ENCODE data around the gene SMCO4. TPM values are rescaled to one million over a fixed set of nuclear protein-coding genes. Genes with fewer than 3 reads are reported as not detected.

The SMCO4 gene
- total RNA-seq, 1 donor from 2014 or later: 43.4 TPM

DNA sequence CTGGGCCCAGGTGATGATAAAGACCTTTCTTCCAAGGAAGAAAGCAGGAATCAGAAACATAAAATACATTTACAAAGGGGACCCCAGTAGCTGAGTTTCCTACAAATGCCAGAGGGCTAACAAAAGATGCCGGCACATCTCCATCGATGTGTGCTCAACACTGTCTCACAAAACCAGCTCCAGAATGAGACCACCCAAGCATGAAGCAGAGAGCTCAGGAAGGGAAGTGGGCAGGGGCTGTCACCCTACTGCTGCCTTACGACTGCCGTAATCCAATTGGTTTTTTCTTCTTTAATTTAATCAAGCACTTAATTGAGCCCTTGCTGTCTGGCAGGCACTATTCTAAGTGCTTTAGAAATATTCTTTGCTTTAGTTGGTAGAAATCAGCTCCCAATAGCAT, 26.1 kb downstream of the SMCO4 start:
- intact Hi-C loops (cut with DNase I): no loop called here
- no peak for ATAC-seq (ENCODE audit: poor library complexity)
- DNase-seq: no peak

DNA sequence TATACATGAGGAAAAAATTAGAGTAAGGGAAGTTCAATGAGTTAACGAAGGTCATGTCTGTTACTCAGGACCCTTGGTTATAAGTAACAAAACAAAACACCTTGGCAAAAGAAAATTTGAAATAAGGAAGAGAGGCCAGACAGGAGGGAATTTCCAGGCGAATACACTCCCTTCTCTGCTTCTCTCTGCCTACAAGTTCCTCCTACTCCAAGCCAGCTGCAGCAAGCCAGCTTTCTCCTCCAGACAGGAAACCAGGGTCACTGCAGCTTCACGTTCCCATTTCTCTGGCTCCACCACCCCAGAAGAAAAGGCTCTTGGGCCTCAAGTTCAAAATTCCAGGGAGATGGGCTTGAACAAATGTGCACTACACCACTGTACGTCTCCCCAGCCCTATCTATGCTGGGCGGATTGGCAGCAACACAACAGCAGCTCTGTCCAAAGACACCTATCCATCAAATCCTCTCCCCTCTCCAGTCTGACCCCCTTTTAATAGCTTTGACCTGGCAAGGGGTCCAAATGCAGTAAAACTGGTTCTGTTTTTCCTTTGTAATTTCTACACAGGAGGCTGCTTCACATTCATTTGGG, 27.7 kb downstream of the SMCO4 start:
- intact Hi-C loops (cut with DNase I): no loop called here
- ATAC-seq (ENCODE audit: poor library complexity) (no peak), DNase-seq (no peak)

DNA sequence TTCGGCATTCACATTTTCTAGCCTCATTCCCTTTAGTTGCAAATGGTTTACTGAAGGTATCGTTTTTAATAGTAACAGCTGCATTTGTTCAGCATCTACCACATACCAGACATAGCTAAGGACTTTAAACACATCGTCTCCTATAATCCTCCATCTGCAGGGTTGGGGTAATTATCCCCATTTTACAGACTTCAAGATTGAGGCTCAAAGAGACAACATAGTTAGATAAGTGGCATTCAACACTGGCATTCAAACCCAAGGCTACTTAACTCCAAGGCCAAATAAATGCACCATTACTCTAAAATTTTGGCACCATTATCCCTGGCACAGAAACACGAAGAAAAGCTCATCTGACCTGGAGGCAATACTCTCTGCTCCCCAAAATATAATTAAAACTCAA, 28.5 kb downstream of the SMCO4 start:
- no peak for ATAC-seq (ENCODE audit: poor library complexity)
- DNase-seq: no peak
- intact Hi-C loops (cut with DNase I): no loop called here

DNA sequence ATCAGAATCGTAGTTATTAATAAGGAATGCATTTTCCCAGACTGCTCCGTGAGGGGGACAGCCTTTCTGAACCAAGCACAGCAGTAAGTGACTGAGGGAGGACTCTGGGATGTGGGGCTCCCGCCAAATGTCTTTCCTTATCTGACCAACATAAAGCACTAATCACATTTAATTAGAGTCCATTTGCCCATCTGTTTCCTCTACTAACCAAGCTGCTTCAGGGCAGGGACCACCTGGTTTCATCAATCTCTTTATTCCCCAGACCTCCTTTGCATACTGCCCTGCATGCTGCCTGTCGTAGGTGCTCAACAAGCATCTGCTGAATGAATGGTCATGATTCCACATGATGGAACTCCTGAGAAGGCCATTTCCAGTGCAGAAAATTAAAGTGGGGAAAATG, 29.4 kb downstream of the SMCO4 start:
- intact Hi-C loops (cut with DNase I): no loop called here

DNA sequence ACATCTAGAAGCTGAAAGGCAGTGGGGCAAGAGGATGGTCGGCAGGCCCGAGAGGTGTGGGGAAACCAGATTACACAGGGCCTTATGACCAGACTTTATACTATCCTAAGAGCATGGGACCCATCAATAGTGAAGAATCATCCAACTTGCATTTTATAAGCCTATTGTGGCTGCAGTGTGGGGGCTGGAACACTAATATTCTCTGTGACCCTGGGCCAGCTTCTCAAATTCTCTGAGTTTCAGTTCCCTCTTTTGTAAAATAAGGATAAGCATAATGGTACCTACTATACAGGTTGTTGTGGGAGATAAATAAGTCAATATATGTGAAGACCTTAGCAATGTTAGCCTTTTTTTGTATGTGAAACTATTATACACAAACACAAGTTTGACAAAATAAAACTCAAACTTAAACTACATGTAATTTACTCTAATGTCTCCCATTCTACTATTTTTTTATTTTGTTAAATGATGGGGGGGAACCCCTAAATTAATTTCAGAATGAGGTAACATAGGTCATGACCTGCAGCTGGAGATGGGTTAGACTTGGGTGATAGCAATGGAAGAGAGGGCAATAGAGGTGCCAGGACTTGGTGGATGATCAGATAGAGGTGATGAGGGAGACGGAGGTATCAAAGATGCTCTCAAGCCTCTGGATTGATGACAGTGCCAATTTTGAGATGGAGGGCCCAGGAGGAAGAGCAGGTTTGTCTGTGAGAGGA, 30.1 kb downstream of the SMCO4 start:
- ATAC-seq (ENCODE audit: poor library complexity) (no peak), DNase-seq (no peak)
- intact Hi-C loops (cut with DNase I): no loop called here

More for the DNA sequence above, 29.4 kb downstream of the SMCO4 start:
- ATAC-seq (ENCODE audit: poor library complexity) (no peak), DNase-seq (no peak)

DNA sequence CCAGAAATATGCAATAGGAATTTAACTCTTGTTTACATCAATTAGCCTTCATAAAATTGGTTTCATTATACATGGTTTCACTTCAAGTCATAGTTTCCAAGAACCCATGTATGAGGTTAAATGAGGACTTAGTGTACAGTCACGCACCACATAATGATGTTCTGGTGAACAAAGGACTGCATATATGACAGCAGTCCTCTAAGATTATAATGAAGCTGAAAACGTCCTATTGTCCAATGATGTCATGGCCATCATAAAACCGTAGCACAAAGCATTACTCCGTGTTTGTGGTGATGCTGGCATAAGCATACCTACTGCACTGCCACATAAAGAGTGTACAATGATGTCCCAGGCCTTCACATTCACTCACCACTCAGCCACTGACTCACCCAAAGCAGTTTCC, 31.1 kb downstream of the SMCO4 start:
- no peak for DNase-seq
- intact Hi-C loops (cut with DNase I): no loop called here
- ATAC-seq (ENCODE audit: poor library complexity): no peak

DNA sequence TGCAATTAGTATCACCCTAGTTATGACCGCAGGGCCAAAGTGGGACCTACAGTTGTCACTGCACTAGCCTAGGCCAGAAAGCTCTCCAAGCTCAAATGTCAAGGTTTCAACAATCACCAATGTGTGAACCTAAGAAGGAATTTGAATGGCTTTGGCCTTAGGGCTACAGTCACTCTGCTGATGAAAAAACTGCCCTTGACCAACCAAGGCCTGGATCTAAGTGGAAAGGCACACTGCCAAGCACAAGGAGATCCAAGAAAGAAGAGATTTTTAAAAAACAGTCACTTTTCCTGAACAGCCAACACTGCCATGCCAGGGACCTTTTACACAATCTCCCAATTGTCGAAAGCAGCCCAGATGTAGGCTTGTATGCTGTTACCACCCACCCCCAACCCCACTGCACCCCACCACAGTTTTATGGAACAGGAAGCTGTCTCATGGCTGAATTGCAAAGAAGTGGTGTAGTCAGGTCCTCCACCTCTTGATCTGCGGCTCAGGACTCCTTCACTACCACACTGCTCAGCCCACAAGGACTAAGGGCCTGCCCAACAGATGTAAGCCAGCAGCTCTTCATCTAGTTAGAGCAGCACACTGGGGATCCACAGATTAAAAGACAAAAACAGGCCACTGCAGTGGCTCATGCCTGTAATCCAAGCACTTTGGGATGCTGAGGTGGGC, 32.9 kb downstream of the SMCO4 start:
- no peak for DNase-seq
- ATAC-seq (ENCODE audit: poor library complexity): no peak
- intact Hi-C loops (cut with DNase I): no loop called here

DNA sequence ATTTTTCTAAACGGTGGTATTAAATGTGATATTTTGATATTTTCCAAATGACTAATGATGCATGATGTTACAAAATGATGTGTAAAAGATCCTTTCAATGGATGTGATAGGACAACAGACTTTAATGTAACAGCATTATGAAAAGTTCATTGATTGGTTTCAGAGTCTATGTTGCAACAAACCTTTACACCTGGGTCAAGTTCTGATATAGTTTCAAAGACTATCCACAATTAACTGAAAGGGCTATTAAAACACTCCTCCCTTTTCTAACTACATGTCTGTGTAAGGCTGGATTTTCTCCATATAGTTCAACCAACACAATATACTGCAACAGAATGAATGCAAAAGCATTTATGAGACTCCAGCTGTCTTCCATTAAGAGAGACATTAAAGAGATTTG, 35.7 kb downstream of the SMCO4 start:
- intact Hi-C loops (cut with DNase I): no loop called here
- ATAC-seq (ENCODE audit: poor library complexity): no peak
- DNase-seq: no peak

DNA sequence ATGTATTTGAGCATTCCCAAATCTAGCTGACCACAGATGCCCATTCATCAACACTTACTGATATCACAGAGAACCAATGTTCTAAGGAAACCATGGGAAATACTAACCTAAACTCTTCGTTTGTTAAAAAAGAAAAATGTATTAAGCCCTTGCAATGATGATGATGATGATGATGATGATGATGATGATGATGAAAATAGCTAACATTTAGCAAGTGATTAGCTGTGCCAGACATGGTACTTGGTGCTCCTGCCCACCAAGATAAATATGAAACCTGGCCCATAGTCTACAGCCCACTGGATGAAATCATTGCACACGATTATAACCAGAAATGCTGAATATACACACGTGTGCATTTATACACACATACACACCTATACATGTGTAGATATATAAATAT, 37.5 kb downstream of the SMCO4 start:
- DNase-seq: no peak
- intact Hi-C loops (cut with DNase I): no loop called here
- no peak for ATAC-seq (ENCODE audit: poor library complexity)

DNA sequence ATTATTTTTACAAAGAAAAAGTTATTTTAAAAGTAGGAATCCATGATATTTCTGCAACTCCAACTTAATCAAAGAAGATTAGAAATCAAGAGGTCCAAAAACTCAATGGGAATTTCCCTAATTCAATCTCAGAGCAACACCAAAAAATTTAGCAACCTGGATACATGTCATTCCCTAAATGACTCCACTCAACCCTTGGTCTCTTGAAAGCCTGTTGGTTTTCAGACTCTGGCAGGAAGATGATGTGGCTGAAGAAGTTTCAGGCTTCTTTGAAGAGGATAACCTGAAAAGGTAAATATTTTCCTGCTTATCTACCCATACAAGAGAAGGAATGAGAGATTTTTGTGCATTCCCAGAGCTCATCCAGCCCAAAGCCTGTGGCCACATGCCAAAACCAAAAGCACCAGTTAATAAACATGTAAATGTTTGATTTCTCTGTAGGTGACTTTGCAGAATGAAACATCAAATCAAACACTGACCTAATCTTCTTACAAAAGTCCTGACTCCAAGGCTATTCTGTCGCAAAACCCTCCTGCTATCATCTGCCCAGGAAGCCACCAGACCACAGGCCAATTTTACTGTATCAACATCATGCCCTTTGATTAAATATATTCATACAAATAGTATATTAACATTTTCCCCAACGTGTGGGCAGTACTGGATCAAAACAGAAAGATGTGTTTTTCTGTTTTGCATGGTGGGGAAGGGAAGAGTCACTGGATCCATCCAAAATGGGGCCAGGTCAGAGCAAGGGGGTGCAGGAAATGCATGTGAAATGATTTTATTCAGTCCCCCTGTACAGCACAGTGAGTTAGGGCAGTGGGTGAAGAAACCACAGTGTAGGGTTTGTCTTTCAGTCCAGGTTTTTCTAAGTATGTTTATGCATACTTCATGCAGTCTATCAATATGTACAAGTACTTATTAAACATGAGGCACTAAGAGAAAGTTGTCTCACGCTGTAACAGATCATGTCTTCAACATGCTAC, 38.8 kb downstream of the SMCO4 start:
- ATAC-seq (ENCODE audit: poor library complexity) (no peak), DNase-seq (no peak)
- intact Hi-C loops (cut with DNase I): no loop called here

DNA sequence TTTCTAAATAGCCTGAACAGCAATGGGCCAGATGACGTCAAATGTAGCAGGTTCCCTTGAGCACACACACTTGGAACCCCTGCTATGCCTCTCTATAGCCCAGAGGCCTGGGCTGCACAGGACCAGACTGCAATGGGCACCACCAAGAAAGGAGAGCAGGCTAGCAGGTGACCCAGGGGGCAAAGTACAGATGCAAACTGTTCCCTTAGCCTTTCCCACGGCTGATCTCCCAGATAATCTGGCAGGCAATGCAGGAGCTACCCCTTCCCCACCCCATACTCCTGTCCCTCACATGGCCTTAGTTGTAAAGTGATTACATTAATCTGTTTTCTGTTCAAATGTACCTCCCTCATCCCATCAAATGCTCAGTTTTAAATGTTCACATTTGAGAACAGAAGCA, 41.3 kb downstream of the SMCO4 start:
- no peak for ATAC-seq (ENCODE audit: poor library complexity)
- intact Hi-C loops (cut with DNase I): no loop called here

DNA sequence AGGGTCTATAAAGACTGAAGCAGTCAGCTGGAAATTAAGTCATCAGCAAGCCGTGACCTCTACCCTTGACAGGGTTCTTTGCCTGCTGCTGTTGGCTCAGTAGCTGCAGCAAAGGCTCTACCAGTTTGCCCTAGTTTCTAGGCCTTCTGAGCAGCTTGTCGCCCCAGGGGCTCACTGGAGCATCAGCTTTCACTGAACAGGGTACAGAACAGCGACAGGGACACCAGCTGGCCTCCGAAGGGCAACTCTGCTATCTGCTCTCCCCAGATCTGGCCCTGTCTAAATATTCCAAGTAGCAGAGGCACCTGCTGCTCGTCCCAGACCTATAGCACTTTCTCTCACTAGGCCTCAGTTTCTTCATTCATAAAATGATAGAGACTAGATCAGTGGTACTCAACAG, 42.4 kb downstream of the SMCO4 start:
- ATAC-seq (ENCODE audit: poor library complexity) (no peak), DNase-seq (no peak)
- intact Hi-C loops (cut with DNase I): no loop called here

More for the DNA sequence above, 41.3 kb downstream of the SMCO4 start:
- no peak for DNase-seq

DNA sequence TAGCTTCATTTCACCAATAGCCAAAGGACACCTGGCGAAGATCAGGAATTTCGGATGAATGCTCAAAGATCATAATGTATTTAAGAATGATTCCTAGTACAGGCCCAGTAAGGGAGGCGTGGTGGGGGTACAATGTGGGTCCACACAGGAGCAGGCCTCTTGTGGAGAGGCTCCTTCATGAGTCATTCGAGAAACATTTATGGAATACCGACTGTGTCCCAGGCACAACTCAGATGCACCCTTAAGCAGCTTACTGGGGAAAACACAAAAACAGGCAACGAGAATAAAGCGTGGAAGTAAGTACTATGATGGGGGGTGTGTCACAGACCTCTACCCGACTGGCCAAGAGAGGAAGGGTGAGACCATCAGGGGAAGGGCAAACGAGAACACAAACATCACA, 44.5 kb downstream of the SMCO4 start:
- intact Hi-C loops (cut with DNase I): no loop called here
- no peak for ATAC-seq (ENCODE audit: poor library complexity)
- DNase-seq: no peak

DNA sequence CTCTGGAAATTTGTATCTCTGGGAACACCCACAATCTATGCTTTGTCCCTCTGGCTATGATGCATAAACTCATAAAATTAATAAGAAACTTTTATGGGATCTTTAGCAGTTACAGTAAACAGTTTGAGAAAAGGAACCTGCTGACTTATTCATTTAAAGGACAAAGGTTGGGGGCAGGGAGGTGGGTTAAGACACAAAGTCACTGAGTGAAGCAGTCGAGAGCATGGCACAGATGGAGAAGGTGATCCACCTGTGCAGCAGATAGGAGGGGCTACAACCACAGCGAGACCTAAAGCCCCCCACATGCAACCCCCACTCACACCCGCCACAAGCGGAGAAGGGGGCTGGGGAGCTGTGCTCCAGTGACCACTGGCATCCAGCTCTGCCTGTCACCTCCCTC, 45.0 kb downstream of the SMCO4 start:
- intact Hi-C loops (cut with DNase I): no loop called here
- ATAC-seq (ENCODE audit: poor library complexity) (no peak), DNase-seq (no peak)

DNA sequence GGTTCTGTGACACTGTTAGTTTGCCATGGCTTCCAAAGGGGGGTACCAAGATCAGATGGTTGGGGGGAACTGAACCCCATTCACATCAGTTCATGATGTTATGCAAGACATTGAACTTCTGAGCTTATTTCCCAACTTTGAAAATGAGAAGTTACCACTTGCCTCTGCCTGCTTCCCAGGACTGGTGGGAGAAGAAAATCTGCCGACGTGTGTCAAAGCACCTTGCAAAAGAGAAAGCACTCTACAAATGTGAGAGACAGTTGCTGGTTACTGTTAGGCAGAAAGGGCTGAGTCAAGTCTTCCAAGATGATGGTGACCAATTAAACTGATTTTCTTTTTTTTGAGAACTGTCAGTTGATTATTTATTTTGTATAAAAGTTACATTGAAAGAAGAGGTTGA, 45.6 kb downstream of the SMCO4 start:
- ATAC-seq (ENCODE audit: poor library complexity) (peak; percentile 28), DNase-seq (no peak)
- intact Hi-C loops (cut with DNase I): no loop called here

DNA sequence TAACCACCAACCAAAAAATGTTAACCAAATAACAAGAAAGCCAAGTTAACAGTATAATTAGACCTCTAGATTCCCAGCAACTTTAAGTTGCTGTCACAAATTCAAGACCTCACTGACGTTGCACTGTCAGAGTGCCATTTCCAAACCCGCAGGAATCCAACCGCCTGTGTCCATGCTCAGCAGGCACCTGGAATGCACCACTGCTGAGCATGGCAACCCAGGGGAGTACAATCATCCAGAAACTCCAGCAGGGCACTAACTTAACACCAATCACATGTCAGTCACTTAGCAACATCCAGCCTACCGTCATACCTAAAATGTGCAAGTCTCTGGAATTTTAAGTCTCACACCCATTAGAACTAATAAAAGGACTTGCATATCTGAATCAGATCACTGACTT, 48.8 kb downstream of the SMCO4 start:
- intact Hi-C loops (cut with DNase I): no loop called here
- ATAC-seq (ENCODE audit: poor library complexity): no peak

DNA sequence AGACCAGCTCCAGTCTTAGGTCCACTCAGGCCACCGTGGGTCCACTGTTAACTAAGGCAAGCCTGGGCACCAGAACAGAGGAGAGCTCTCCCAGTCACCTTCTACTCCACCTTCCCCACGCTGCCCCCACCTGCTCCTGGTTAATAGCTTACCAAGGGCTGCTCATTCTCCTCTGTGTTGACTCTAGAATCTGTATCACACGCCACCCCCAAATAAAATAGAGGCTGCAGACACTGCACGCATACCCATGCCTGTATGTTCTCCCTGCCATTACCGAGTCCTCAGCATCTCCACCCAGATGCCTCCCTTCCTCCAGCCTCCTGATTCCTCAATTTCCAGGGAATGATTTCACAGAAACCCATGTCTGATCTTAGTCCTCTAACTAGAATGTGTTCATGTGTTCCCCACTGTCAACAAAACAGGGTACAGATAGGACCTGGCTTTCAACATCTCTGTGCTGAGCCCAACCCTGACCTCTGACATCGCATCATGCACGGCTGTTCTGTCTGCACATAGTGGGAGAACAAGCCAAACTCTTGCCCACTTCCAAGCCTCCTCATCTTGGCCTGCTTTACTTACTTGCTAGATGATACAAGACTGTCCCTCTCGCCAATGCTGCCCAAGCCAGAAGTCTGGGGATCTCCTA, 49.8 kb downstream of the SMCO4 start:
- DNase-seq (no peak), ATAC-seq (ENCODE audit: poor library complexity) (peak; percentile 34)
- intact Hi-C loops (cut with DNase I): no loop called here

More for the DNA sequence above, 48.8 kb downstream of the SMCO4 start:
- DNase-seq: no peak

DNA sequence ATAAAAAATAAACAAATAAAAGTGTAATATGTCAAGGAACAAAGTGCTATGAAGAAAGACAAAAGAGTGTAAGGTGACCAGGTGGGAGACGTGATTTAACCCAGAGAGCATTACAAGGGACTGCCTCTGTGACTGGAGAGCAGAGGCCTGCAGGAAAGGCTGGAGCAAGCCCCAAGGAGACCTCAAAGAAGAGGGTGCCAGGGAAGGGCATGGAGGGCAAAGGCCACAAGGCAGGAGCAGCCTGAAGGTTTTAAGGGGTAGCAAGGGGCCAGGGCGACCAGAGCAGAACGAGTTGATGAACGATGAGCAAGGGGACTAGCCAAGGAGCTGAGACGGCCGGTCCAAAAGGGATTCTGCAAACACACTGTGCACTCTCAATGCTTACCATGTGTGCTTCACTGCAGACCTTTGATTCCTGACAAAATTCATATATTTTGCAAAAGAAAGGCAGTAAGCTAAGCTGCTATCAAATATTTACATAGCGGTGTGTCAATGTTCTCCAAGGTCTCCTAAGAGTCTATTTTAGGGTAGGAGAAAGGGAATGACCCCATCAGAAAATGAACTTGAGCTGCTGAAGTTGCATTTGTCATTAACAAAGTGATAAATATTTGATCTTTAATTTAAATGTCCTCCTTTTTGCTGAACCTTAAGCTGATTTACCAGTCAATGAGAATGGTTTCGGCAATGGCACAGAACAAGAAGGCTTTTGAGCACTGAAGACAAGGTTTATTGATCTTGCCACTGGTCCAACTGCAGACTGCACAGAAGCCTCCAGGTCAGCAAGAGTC, 50.5 kb downstream of the SMCO4 start:
- intact Hi-C loops (cut with DNase I): no loop called here
- DNase-seq (no peak), ATAC-seq (ENCODE audit: poor library complexity) (no peak)
